Endothelial cell of umbilical vein (primary cell): ENCODE results near the gene MGAT5. TPM values are rescaled to one million over a fixed set of nuclear protein-coding genes. Genes with fewer than 3 reads are reported as not detected.

Experiments
- BruUV-seq: library from RNA; stranded (reverse); fragments of 400-500 nt; replicated peaks from 2 replicates; lab custom pipeline; 2021; lab: Mats Ljungman, UMichigan
- CTCF ChIA-PET: fragments of 300-600, 350-600 bp; sonication (Branson Sonifier 250); formaldehyde crosslinking; loops from one replicate; lab custom pipeline; 2021; ENCODE audit warnings: antibody characterized with exemption, inconsistent platforms; lab: Charles Lee
- POLR2A ChIA-PET: fragments of 300-600, 350-600 bp; sonication (Branson Sonifier 250); formaldehyde crosslinking; loops from one replicate; lab custom pipeline; 2021; ENCODE audit warnings: antibody characterized with exemption, inconsistent platforms; lab: Charles Lee
- DNase-seq: peaks from one replicate; pipeline ENCODE4 v3.0.0-alpha.2; 2011; ENCODE audit warnings: low read depth, low spot score
- FAIRE-seq: peaks from 2 replicates; lab custom pipeline; 2011; peaks lifted over from hg19 to GRCh38; lab: Jason Lieb, UNC
- H2AFZ ChIP-seq: 2 replicates; pipeline ENCODE4 v1.6.0; 2012; ENCODE audit warnings: low read depth, low read length, control low read depth, inconsistent platforms
- H3K27ac ChIP-seq: 2 replicates; pipeline ENCODE4 v1.5.1; 2011; ENCODE audit warnings: low read depth, mild to moderate bottlenecking, control low read depth, low read length, moderate library complexity; ENCODE audit not compliant: insufficient read depth
- H3K27me3 ChIP-seq, 2 experiments: 2 replicates each; pipeline versions ENCODE4 v1.6.0 to v1.6.1; 2011; ENCODE audit warnings: low read length in 2 of 2, mixed read lengths in 1 of 2; ENCODE audit not compliant: control insufficient read depth in 2 of 2, insufficient read depth in 2 of 2
- H3K36me3 ChIP-seq, 2 experiments: 2 replicates in 1 of 2; 3 replicates in 1 of 2; pipeline ENCODE4 v1.5.1; 2011; ENCODE audit warnings: low read length in 2 of 2, mild to moderate bottlenecking in 1 of 2, moderate library complexity in 1 of 2; ENCODE audit not compliant: control insufficient read depth in 2 of 2, insufficient read depth in 2 of 2; ENCODE audit errors: extremely low read depth in 1 of 2
- H3K4me1 ChIP-seq: 3 replicates; pipeline ENCODE4 v1.5.1; 2011; ENCODE audit warnings: mild to moderate bottlenecking, low read length; ENCODE audit not compliant: control insufficient read depth, insufficient read depth; ENCODE audit errors: extremely low read depth
- H3K4me2 ChIP-seq: 2 replicates; pipeline ENCODE4 v1.6.1; 2011; ENCODE audit warnings: low read length, control low read depth, mixed read lengths; ENCODE audit not compliant: insufficient read depth
- H3K4me3 ChIP-seq, 3 experiments: fragments of 200-600 bp in 1 of 3; sonication (generic), shearing (Covaris generic) in 1 of 3; replicated peaks in 1 of 3; 2 replicates each; pipeline ENCODE4 v1.5.1; 2011 to 2016; ENCODE audit warnings: control low read depth in 3 of 3, low read length in 3 of 3, mild to moderate bottlenecking in 2 of 3, inconsistent platforms in 1 of 3, low read depth in 1 of 3, moderate library complexity in 1 of 3; ENCODE audit not compliant: insufficient read depth in 1 of 3
- H3K79me2 ChIP-seq: 2 replicates; pipeline ENCODE4 v1.6.0; 2012; ENCODE audit warnings: low read length, inconsistent platforms; ENCODE audit not compliant: control insufficient read depth, insufficient read depth
- H3K9ac ChIP-seq: replicated peaks from 2 replicates; pipeline ENCODE3; 2011; ENCODE audit warnings: low read length, control low read depth; ENCODE audit not compliant: insufficient read depth; ENCODE audit errors: extremely low read depth
- H3K9me1 ChIP-seq: replicated peaks from 3 replicates; pipeline ENCODE4 v1.6.0; 2011; ENCODE audit warnings: mild to moderate bottlenecking, low read length; ENCODE audit not compliant: control insufficient read depth, insufficient read depth; ENCODE audit errors: extremely low read depth
- H3K9me3 ChIP-seq: replicated peaks from 2 replicates; pipeline ENCODE4 v1.5.1; 2012; ENCODE audit warnings: low read length, inconsistent platforms; ENCODE audit not compliant: control insufficient read depth, insufficient read depth
- H4K20me1 ChIP-seq: replicated peaks from 2 replicates; pipeline ENCODE3; 2011; ENCODE audit warnings: mild to moderate bottlenecking, low read length; ENCODE audit not compliant: control insufficient read depth, insufficient read depth; ENCODE audit errors: extremely low read depth
- EZH2 ChIP-seq: IDR thresholded peaks from 2 replicates; pipeline ENCODE4 v1.6.1; 2012; ENCODE audit warnings: borderline replicate concordance, low read depth, mild to moderate bottlenecking, moderate library complexity, low read length, inconsistent platforms; ENCODE audit not compliant: severe bottlenecking
- FOS ChIP-seq: IDR thresholded peaks from 2 replicates; pipeline ENCODE4 v1.6.1; 2011; ENCODE audit warnings: mild to moderate bottlenecking, low read length, moderate library complexity, borderline replicate concordance; ENCODE audit not compliant: insufficient read depth
- GATA2 ChIP-seq: IDR thresholded peaks from 2 replicates; pipeline ENCODE4 v1.7.0; 2011; ENCODE audit warnings: low read depth, mild to moderate bottlenecking, moderate library complexity, mixed read lengths, low read length; ENCODE audit not compliant: insufficient read length, insufficient read depth
- JUN ChIP-seq: IDR thresholded peaks from 2 replicates; pipeline ENCODE4 v1.6.1; 2011; ENCODE audit warnings: borderline replicate concordance, low read depth; ENCODE audit not compliant: insufficient read length, insufficient read depth
- MYC ChIP-seq: IDR thresholded peaks from one replicate; pipeline ENCODE4 v1.6.1; 2011; ENCODE audit warnings: mild to moderate bottlenecking, low read depth, low read length
- POLR2A ChIP-seq: IDR thresholded peaks from 2 replicates; pipeline ENCODE4 v1.6.1; 2012; ENCODE audit warnings: low read depth, mild to moderate bottlenecking, control low read depth, low read length
- POLR2AphosphoS5 ChIP-seq: IDR thresholded peaks from 2 replicates; pipeline ENCODE4 v1.6.1; 2012; ENCODE audit warnings: low read depth, mild to moderate bottlenecking, control low read depth, low read length, moderate library complexity; ENCODE audit not compliant: insufficient read depth
- dilution Hi-C: fragments of 300-500 bp; cut with MboI; formaldehyde crosslinking; loops from one replicate; pipeline ENCODE4 v1.15.0; 2019; ENCODE audit warnings: low sequenced_read_pairs; ENCODE audit not compliant: extremely low pct_ligation_motif_present
- intact Hi-C: fragments of 100-400 bp; cut with micrococcal nuclease; formaldehyde crosslinking; loops from one replicate; pipeline ENCODE4 v1.10.0; 2022
- polyA plus RNA-seq, 4 experiments: library from polyadenylated mRNA; depleted of rRNA in 3 of 4; stranded (reverse) in 3 of 4; unstranded in 1 of 4; fragments of >200 nt; gene quantifications; 2 replicates each; pipeline versions ENCODE4 v1.2.1 to v1.2.3, GENCODE V29; 2011 to 2012; ENCODE audit warnings: missing spikeins in 1 of 4
- total RNA-seq: library from RNA; stranded (reverse); gene quantifications from 2 replicates; pipeline ENCODE4 v1.2.3, GENCODE V29; 2021
- TF ChIP-seq, protein P1 (sequence below): IDR thresholded peaks from 2 replicates; pipeline ENCODE4 v1.6.1; 2011; ENCODE audit not compliant: insufficient read depth, insufficient read length
- TF ChIP-seq, protein P2 (sequence below), 2 donors: IDR thresholded peaks; 1 replicate in 1 of 2; 2 replicates in 1 of 2; pipeline ENCODE4 v1.5.1; 2011; ENCODE audit warnings: low read length in 2 of 2, mild to moderate bottlenecking in 2 of 2, moderate library complexity in 2 of 2, control low read depth in 1 of 2, inconsistent platforms in 1 of 2, low read depth in 1 of 2; ENCODE audit not compliant: insufficient read depth in 1 of 2; ENCODE audit errors: extremely low read depth in 1 of 2

The MGAT5 gene
- total and polyA plus RNA-seq, 2 donors (not counting 3 experiments of a cell fraction or from before 2014, with no cell fraction given) = 17.7 to 84.1 TPM

DNA sequence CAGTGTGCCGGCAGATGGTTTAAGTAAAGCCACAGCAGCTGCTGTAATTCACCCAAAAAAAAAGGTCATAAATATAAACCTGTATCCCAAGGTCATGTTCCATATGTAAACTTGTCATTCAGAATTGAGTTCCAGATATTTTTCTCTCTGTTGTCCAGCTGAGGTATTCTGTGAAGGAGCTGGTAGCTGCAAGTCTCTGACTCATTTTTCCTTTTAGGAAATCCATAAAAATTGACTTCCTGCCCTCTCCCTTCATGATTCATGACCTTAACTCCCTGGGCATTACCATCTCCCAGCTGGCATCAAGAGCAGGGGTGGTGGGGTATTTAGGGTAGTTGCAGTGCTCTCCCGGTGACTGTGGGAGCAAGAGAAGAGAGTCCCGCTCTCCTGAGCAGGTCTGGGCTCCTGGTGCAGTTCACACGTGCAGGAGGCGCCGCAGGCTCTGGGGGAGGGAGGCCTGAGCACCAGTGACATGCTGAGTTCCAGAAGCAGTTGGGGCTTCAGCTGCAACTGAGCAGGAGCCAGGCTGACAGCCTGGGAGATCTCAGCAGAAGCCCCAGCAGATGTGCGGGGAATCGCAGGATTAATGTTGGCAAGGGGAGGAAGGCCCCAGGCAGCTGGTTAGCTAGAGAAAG lies 192.6 kb downstream of the MGAT5 start:
- no peak overlapping the region for H2AFZ ChIP-seq
- H3K9me3 ChIP-seq = no peaks in the 10 kb centered on the region
- peaks cover 0 to 2% of the 10 kb centered on the region in 2 experiments for H3K36me3 ChIP-seq
- POLR2A ChIA-PET = interaction anchor here (0.7 kb wide), 1 partner anchor 46 kb away, joined by 3 read pairs; no protein-coding TSS in a partner anchor
- peak; percentile 90 for DNase-seq
- dilution Hi-C loops (no loop called here), intact Hi-C loops (loop anchor here (1.0 kb wide), 5 partner anchors 20 to 328 kb away; no protein-coding TSS in a partner anchor)
- no peak overlapping the region for H3K4me3 ChIP-seq
- TF ChIP-seq MYC = no peak
- TF ChIP-seq EZH2 = no peak
- TF ChIP-seq, protein P1, sequence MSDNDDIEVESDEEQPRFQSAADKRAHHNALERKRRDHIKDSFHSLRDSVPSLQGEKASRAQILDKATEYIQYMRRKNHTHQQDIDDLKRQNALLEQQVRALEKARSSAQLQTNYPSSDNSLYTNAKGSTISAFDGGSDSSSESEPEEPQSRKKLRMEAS = no peak
- peak; percentile 97 for TF ChIP-seq JUN
- TF ChIP-seq GATA2 = no peak
- peak; percentile 33 for TF ChIP-seq POLR2A
- TF ChIP-seq, protein P2, sequence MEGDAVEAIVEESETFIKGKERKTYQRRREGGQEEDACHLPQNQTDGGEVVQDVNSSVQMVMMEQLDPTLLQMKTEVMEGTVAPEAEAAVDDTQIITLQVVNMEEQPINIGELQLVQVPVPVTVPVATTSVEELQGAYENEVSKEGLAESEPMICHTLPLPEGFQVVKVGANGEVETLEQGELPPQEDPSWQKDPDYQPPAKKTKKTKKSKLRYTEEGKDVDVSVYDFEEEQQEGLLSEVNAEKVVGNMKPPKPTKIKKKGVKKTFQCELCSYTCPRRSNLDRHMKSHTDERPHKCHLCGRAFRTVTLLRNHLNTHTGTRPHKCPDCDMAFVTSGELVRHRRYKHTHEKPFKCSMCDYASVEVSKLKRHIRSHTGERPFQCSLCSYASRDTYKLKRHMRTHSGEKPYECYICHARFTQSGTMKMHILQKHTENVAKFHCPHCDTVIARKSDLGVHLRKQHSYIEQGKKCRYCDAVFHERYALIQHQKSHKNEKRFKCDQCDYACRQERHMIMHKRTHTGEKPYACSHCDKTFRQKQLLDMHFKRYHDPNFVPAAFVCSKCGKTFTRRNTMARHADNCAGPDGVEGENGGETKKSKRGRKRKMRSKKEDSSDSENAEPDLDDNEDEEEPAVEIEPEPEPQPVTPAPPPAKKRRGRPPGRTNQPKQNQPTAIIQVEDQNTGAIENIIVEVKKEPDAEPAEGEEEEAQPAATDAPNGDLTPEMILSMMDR (IDR thresholded peaks at IDR 0.05; ENCODE audit: extremely low read depth in 1 of 2, insufficient read depth in 1 of 2, low read depth in 1 of 2, low read length in 2 of 2) = no peak
- peak; percentile 95 for TF ChIP-seq FOS
- TF ChIP-seq POLR2AphosphoS5 = peak; percentile 88
- no TSS peak for BruUV-seq
- H3K4me1 ChIP-seq = peaks cover 43% of the 10 kb centered on the region
- no peaks in the 10 kb centered on the region for H3K27me3 ChIP-seq
- peak overlapping the region; percentile 32 for H3K9ac ChIP-seq
- FAIRE-seq = peak; percentile 98
- no peaks in the 10 kb centered on the region for H3K79me2 ChIP-seq
- peak overlapping the region; percentile 45 for H3K27ac ChIP-seq
- CTCF ChIA-PET = interaction anchor here (0.6 to 11.1 kb wide), 19 partner anchors 10 to 562 kb away, joined by 3 to 234 read pairs (median 5); no protein-coding TSS in a partner anchor
- no peaks in the 10 kb centered on the region for H4K20me1 ChIP-seq
- H3K9me1 ChIP-seq = no peaks in the 10 kb centered on the region
- H3K4me2 ChIP-seq = peak overlapping the region; percentile 56
